DOHH2 (cell line): Measurements from ENCODE around the gene PAOX.

Source experiments
- CTCF ChIP-seq: fragments of 200-600 bp; sonication (generic); IDR thresholded peaks from one replicate; pipeline ENCODE4 v1.5.1; 2014; ENCODE audit warnings: antibody characterized with exemption, mild to moderate bottlenecking, low read depth, low read length; ENCODE audit not compliant: poor library complexity, severe bottlenecking
- EZH2phosphoT487 ChIP-seq: fragments of 200-600 bp; sonication (generic); IDR thresholded peaks from 2 replicates; pipeline ENCODE4 v1.6.1; 2017; ENCODE audit warnings: borderline replicate concordance, mild to moderate bottlenecking, antibody characterized with exemption, low read length, moderate library complexity, mixed read lengths

- TF ChIP-seq CTCF (no peak), EZH2phosphoT487 (no peak)
These were observed 44.0 kb downstream of the PAOX start for GRCh38 chr10:133422807-133423771.
